SU-DHL-6 (cell line): ENCODE data around the gene DGKH.

Experiments
- H2AFZ ChIP-seq: fragments of 200-600 bp; sonication (generic); 2 replicates; pipeline ENCODE4 v1.6.1; 2014; ENCODE audit warnings: low read depth, mild to moderate bottlenecking, moderate library complexity, mixed read lengths, antibody characterized with exemption, low read length; ENCODE audit not compliant: severe bottlenecking
- H3F3A ChIP-seq: fragments of 200-600 bp; shearing (Covaris generic); 2 replicates; pipeline ENCODE4 v1.6.0; 2016; ENCODE audit warnings: antibody characterized with exemption, mild to moderate bottlenecking; ENCODE audit not compliant: insufficient read depth
- H3K27ac ChIP-seq: fragments of 200-600 bp; sonication (generic); 2 replicates; pipeline ENCODE4 v1.5.1; 2016; ENCODE audit warnings: low read depth, mild to moderate bottlenecking, low read length, moderate library complexity, mixed read lengths
- H3K27me3 ChIP-seq: fragments of 200-600 bp; sonication (generic), shearing (Covaris generic); 2 replicates; pipeline ENCODE4 v1.6.0; 2014; ENCODE audit warnings: mild to moderate bottlenecking, low read length
- H3K36me3 ChIP-seq: fragments of 200-600 bp; sonication (generic); 2 replicates; pipeline ENCODE4 v1.6.1; 2014; ENCODE audit warnings: mild to moderate bottlenecking, low read length, mixed read lengths
- H3K4me2 ChIP-seq: fragments of 300-600, 200-600 bp; shearing (Covaris generic), sonication (generic); 2 replicates; pipeline ENCODE4 v1.6.0; 2014; ENCODE audit warnings: low read length, low read depth, mild to moderate bottlenecking; ENCODE audit not compliant: poor library complexity, severe bottlenecking
- H3K4me3 ChIP-seq: fragments of 200-600 bp; sonication (generic); 2 replicates; pipeline ENCODE4 v1.5.1; 2014; ENCODE audit warnings: antibody characterized with exemption, low read length, mild to moderate bottlenecking, mixed read lengths; ENCODE audit not compliant: insufficient read depth, poor library complexity, severe bottlenecking
- H3K79me2 ChIP-seq: fragments of 200-600 bp; sonication (generic); 2 replicates; pipeline ENCODE4 v1.6.1; 2014; ENCODE audit warnings: mild to moderate bottlenecking, low read length, moderate library complexity; ENCODE audit not compliant: insufficient read depth
- H3K9ac ChIP-seq: fragments of 200-600 bp; sonication (generic); 2 replicates; pipeline ENCODE4 v1.7.0; 2014; ENCODE audit warnings: mild to moderate bottlenecking, low read length
- H3K9me2 ChIP-seq: fragments of 200-600 bp; sonication (generic); replicated peaks from 2 replicates; pipeline ENCODE4 v1.6.1; 2014; ENCODE audit warnings: low read length; ENCODE audit not compliant: insufficient read depth
- H3K9me3 ChIP-seq: fragments of 200-600 bp; sonication (generic); 2 replicates; pipeline ENCODE4 v1.6.1; 2014; ENCODE audit warnings: low read length, mixed read lengths; ENCODE audit not compliant: insufficient read depth
- H4K20me1 ChIP-seq: fragments of 200-600 bp; sonication (generic); 2 replicates; pipeline ENCODE4 v1.6.1; 2014; ENCODE audit warnings: low read depth, mild to moderate bottlenecking, antibody characterized with exemption, low read length, moderate library complexity, mixed read lengths
- EZH2phosphoT487 ChIP-seq: fragments of 200-600 bp; sonication (generic), shearing (Covaris generic); conservative IDR thresholded peaks from 2 replicates; pipeline ENCODE4 v1.6.1; 2018; ENCODE audit warnings: mild to moderate bottlenecking, antibody characterized with exemption, low read length, moderate library complexity, mixed read lengths
- TF ChIP-seq, protein P1 (sequence below): fragments of 200-600 bp; sonication (generic); IDR thresholded peaks from one replicate; pipeline ENCODE4 v1.5.1; 2017; ENCODE audit warnings: antibody characterized with exemption, mild to moderate bottlenecking, low read length, moderate library complexity; ENCODE audit not compliant: insufficient read depth, poor library complexity, severe bottlenecking

The DGKH gene

GRCh38 chr13:42279080-42279479 lies 230.6 kb downstream of the DGKH start:
- Histone ChIP-seq H3K36me3 (peaks cover 3% of the 10 kb centered on the region; the same call in 1 of the 2 replicates), H3K27me3 (no peaks in the 10 kb centered on the region), H3K9ac (no peak overlapping the region), H3K4me3 (no peak overlapping the region), H3F3A (peaks cover 12% of the 10 kb centered on the region; the same call in 1 of the 2 replicates), H2AFZ (no peak overlapping the region), H3K4me2 (peak overlapping the region; percentile 4), H4K20me1 (no peaks in the 10 kb centered on the region), H3K79me2 (peaks cover 100% of the 10 kb centered on the region), H3K9me2 (no peaks in the 10 kb centered on the region), H3K9me3 (no peaks in the 10 kb centered on the region), H3K27ac (no peak overlapping the region)
- TF ChIP-seq, protein P1, sequence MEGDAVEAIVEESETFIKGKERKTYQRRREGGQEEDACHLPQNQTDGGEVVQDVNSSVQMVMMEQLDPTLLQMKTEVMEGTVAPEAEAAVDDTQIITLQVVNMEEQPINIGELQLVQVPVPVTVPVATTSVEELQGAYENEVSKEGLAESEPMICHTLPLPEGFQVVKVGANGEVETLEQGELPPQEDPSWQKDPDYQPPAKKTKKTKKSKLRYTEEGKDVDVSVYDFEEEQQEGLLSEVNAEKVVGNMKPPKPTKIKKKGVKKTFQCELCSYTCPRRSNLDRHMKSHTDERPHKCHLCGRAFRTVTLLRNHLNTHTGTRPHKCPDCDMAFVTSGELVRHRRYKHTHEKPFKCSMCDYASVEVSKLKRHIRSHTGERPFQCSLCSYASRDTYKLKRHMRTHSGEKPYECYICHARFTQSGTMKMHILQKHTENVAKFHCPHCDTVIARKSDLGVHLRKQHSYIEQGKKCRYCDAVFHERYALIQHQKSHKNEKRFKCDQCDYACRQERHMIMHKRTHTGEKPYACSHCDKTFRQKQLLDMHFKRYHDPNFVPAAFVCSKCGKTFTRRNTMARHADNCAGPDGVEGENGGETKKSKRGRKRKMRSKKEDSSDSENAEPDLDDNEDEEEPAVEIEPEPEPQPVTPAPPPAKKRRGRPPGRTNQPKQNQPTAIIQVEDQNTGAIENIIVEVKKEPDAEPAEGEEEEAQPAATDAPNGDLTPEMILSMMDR = no peak
- no peak for TF ChIP-seq EZH2phosphoT487

- TF ChIP-seq, protein P1 = no peak
- TF ChIP-seq EZH2phosphoT487 = no peak
- Histone ChIP-seq H4K20me1 (no peaks in the 10 kb centered on the region), H3F3A (peaks cover 6% of the 10 kb centered on the region; the same call in 1 of the 2 replicates), H3K27ac (no peak overlapping the region), H3K79me2 (peaks cover 100% of the 10 kb centered on the region), H3K9me3 (no peaks in the 10 kb centered on the region), H3K36me3 (peaks cover 3% of the 10 kb centered on the region; the same call in 1 of the 2 replicates), H3K9me2 (no peaks in the 10 kb centered on the region), H2AFZ (no peak overlapping the region), H3K4me3 (no peak overlapping the region), H3K27me3 (no peaks in the 10 kb centered on the region), H3K4me2 (no peak overlapping the region), H3K9ac (no peak overlapping the region)
Observed at GRCh38 chr13:42279986-42280385, 231.5 kb downstream of the DGKH start.

GRCh38 chr13:42280537-42280936 lies 232.1 kb downstream of the DGKH start:
- peaks cover 6% of the 10 kb centered on the region; the same call in 1 of the 2 replicates for H3K36me3 ChIP-seq
- no peak for TF ChIP-seq EZH2phosphoT487
- TF ChIP-seq, protein P1 = no peak
- H2AFZ ChIP-seq = no peak overlapping the region
- H3K4me2 ChIP-seq = no peak overlapping the region
- no peaks in the 10 kb centered on the region for H4K20me1 ChIP-seq
- peaks cover 100% of the 10 kb centered on the region for H3K79me2 ChIP-seq
- no peak overlapping the region for H3K4me3 ChIP-seq
- no peaks in the 10 kb centered on the region for H3K9me3 ChIP-seq
- no peak overlapping the region for H3K27ac ChIP-seq
- no peaks in the 10 kb centered on the region for H3K9me2 ChIP-seq
- peaks cover 6% of the 10 kb centered on the region; the same call in 1 of the 2 replicates for H3F3A ChIP-seq
- no peaks in the 10 kb centered on the region for H3K27me3 ChIP-seq
- H3K9ac ChIP-seq = no peak overlapping the region
